ENCODE measurements around the gene KCNMA1.

Gene KCNMA1

DNA sequence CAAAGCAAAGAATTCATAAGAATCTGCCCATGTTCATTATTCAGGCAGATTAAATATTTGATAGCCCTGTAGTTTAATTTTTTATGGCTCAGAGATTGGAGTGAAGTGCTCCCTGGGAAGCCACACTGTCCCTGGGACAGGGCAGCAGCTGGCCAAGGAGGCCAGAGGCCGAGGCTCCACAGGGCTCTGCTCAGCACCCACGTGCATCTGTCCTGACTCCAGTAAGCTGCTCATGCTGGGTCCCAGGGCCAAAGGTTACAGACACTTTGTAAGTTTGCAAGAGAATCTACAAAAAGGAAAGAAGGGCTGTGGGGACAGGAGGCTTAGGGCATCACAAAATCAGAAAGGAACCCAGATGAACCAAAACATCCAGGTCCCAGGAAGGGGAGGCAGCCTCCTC, 155.5 kb downstream of the KCNMA1 start:
- H3K4me1 ChIP-seq (ENCODE audit: control insufficient read depth, insufficient read depth, low read length, poor library complexity, severe bottlenecking) = peaks cover 26% of the 10 kb centered on the region
- WGBS, 2 experiments (ENCODE audit: insufficient coverage in 2 of 2) = 70 to 82% methylated on average over 2 of the region's 2 CpGs
- no peaks in the 10 kb centered on the region for H3K9me3 ChIP-seq (ENCODE audit: control insufficient read depth, low read length)
- H3K27ac ChIP-seq (ENCODE audit: low read depth, low read length, severe bottlenecking) = no peak overlapping the region
- no peak overlapping the region for H3K4me3 ChIP-seq (ENCODE audit: extremely low read depth, insufficient read depth, low read length, poor library complexity, severe bottlenecking)
- no peaks in the 10 kb centered on the region for H3K36me3 ChIP-seq (ENCODE audit: control insufficient read depth, insufficient read depth, low read length)

DNA sequence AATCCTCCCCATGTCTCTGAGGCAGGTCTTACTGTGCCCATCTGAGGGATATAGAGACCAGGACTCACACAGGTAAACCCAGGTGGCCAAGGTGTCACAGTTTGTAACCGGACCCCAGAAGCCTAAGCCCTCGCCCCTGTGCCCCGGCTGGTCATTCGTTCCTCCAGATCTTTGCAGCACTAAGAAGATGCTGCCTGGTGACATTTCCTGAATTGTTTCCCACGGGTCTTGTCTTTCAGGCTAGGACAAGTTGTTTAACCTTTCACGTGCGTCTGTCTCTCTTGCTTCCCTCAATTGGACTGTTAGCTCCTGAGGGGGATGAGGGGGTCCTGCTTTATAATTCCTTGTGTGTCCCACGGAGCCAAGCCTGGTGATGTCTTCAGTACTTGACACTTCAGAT, 158.0 kb downstream of the KCNMA1 start:
- Histone ChIP-seq H3K9me3 (ENCODE audit: control insufficient read depth, low read length) (no peaks in the 10 kb centered on the region), H3K36me3 (ENCODE audit: control insufficient read depth, insufficient read depth, low read length) (no peaks in the 10 kb centered on the region), H3K4me3 (ENCODE audit: extremely low read depth, insufficient read depth, low read length, poor library complexity, severe bottlenecking) (no peak overlapping the region), H3K4me1 (ENCODE audit: control insufficient read depth, insufficient read depth, low read length, poor library complexity, severe bottlenecking) (peaks cover 26% of the 10 kb centered on the region), H3K27ac (ENCODE audit: low read depth, low read length, severe bottlenecking) (no peak overlapping the region)
- WGBS, 2 experiments (ENCODE audit: insufficient coverage in 2 of 2) = 87 to 91% methylated on average over 7 to 8 of the region's 8 CpGs

DNA sequence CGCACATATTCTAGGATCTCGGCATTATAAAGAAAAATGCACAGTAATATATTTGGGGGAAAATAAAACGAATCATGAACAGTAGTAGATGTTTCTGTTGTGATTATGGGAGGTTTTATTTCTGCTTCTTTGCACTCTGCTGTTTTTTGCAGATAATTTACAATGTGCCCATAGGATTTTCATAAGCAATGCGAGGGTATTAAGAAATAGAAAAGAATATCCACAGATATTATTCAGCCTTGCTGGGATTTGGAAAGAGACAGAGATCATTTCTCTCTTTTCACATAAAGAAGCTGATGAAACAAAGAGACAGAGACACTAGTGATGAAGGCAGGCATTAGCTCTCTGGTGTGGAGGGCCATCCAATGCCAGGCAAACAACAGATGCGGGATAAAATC, 158.6 kb downstream of the KCNMA1 start:
- H3K4me1 ChIP-seq (ENCODE audit: control insufficient read depth, insufficient read depth, low read length, poor library complexity, severe bottlenecking) = peaks cover 26% of the 10 kb centered on the region
- WGBS, 2 experiments (ENCODE audit: insufficient coverage in 2 of 2) = 82 to 100% methylated on average over 1 to 3 of the region's 5 CpGs
- H3K4me3 ChIP-seq (ENCODE audit: extremely low read depth, insufficient read depth, low read length, poor library complexity, severe bottlenecking) = no peak overlapping the region
- no peak overlapping the region for H3K27ac ChIP-seq (ENCODE audit: low read depth, low read length, severe bottlenecking)
- no peaks in the 10 kb centered on the region for H3K9me3 ChIP-seq (ENCODE audit: control insufficient read depth, low read length)
- no peaks in the 10 kb centered on the region for H3K36me3 ChIP-seq (ENCODE audit: control insufficient read depth, insufficient read depth, low read length)

DNA sequence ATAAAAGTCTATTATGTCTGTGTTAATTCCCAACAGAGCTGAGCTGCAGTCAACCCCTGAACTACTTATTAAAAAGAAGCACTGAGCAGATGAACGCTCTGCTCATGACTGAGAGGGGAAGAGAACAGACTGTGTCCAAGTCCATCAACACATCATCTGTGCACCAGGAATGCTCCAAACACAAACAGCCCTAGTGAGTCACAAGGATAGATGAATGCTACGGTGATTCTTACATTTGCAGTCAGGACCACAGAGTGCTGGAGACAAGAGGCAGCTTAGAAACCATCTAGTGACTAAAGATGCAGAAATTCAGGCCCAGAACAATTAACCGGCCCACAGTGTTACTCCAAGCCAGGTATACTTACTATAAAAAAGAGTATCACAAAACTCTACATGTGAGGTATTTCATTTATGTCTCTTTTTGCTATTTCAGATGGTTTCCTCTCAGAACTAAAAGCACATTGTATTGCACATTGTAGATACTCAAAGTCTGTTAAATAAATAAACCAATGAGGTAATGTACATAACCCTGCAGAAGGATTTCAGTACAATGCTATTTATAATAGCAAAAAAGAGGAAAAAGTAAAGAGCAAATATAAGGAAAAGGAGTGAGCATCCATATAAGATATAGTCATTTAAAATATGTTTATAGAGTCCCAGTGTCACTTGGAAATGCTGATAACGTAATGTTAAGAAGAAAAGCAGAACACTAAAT, 159.2 kb downstream of the KCNMA1 start:
- Histone ChIP-seq H3K4me1 (ENCODE audit: control insufficient read depth, insufficient read depth, low read length, poor library complexity, severe bottlenecking) (peaks cover 26% of the 10 kb centered on the region), H3K4me3 (ENCODE audit: extremely low read depth, insufficient read depth, low read length, poor library complexity, severe bottlenecking) (no peak overlapping the region), H3K27ac (ENCODE audit: low read depth, low read length, severe bottlenecking) (no peak overlapping the region), H3K36me3 (ENCODE audit: control insufficient read depth, insufficient read depth, low read length) (no peaks in the 10 kb centered on the region), H3K9me3 (ENCODE audit: control insufficient read depth, low read length) (no peaks in the 10 kb centered on the region)
- 58 to 81% methylated on average over 2 to 3 of the region's 4 CpGs for WGBS, 2 experiments (ENCODE audit: insufficient coverage in 2 of 2)

DNA sequence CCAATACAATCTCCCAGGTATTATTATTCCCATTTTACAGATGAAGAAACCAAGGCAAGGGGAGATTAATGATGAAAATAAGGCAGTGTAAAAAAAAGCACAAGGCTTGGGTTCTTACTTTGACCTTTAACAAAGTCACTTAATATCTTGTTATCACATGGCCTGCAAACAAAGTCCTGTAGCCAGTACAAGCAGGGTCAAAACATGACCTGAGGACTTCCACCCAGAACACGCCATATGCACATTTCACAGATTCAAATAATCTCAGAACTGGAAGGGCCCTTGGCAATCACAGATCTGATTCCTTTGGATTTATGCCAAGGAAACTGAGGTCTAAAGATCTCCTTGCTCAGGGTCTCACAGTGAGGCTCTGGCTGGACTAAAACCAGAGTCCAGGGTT, 162.1 kb downstream of the KCNMA1 start:
- H3K27ac ChIP-seq (ENCODE audit: low read depth, low read length, severe bottlenecking) = no peak overlapping the region
- H3K4me3 ChIP-seq (ENCODE audit: extremely low read depth, insufficient read depth, low read length, poor library complexity, severe bottlenecking) = no peak overlapping the region
- H3K4me1 ChIP-seq (ENCODE audit: control insufficient read depth, insufficient read depth, low read length, poor library complexity, severe bottlenecking) = peaks cover 26% of the 10 kb centered on the region
- WGBS, 2 experiments (ENCODE audit: insufficient coverage in 2 of 2) = 100% methylated on average over 1 of the region's 1 CpG; no CpG with 5 or more reads in 1 of the 2 experiments
- no peaks in the 10 kb centered on the region for H3K36me3 ChIP-seq (ENCODE audit: control insufficient read depth, insufficient read depth, low read length)
- no peaks in the 10 kb centered on the region for H3K9me3 ChIP-seq (ENCODE audit: control insufficient read depth, low read length)

DNA sequence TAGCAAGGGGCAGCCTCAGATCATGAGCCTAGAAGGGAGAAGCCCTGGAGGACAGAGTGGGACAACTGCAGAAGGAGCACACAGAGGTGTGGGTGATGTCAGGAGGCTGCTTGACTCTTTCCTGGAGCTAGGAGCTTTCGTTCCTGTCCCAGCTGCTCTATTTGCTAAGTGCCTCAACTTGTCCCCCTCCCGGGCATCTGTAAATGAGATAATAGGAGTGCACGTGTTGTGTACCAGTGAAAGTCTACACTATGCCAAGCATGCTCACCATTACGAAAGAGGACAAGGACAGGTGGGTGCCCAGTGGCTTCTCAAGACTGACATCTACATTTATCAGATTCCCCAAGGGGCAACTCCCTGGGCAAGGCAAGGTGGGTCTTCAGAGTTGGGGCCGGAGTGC, 162.7 kb downstream of the KCNMA1 start:
- Histone ChIP-seq H3K4me1 (ENCODE audit: control insufficient read depth, insufficient read depth, low read length, poor library complexity, severe bottlenecking) (peaks cover 26% of the 10 kb centered on the region), H3K4me3 (ENCODE audit: extremely low read depth, insufficient read depth, low read length, poor library complexity, severe bottlenecking) (no peak overlapping the region), H3K9me3 (ENCODE audit: control insufficient read depth, low read length) (no peaks in the 10 kb centered on the region), H3K36me3 (ENCODE audit: control insufficient read depth, insufficient read depth, low read length) (no peaks in the 10 kb centered on the region), H3K27ac (ENCODE audit: low read depth, low read length, severe bottlenecking) (no peak overlapping the region)
- WGBS, 2 experiments (ENCODE audit: insufficient coverage in 2 of 2) = 92 to 97% methylated on average over 2 to 4 of the region's 5 CpGs

DNA sequence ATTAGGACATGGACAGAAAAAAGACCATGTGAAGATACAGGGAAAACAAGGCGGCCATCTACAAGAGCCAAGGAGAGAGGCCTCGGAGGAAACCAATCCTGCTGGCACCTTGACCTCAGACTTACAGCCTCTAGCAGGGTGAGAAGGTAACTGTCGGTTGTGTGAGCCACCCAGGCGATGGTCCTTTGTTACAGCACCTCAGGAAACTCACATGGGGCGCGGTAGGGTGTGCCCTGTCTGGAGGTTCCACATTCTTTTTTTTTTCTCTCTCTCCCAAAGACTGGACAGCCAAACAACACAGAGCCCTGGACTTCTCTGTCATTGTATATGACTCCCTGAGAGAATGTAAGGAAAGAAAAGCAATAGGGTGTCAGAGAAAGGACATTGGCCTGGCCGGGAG, 163.2 kb downstream of the KCNMA1 start:
- peaks cover 22% of the 10 kb centered on the region for H3K4me1 ChIP-seq (ENCODE audit: control insufficient read depth, insufficient read depth, low read length, poor library complexity, severe bottlenecking)
- no peak overlapping the region for H3K27ac ChIP-seq (ENCODE audit: low read depth, low read length, severe bottlenecking)
- no peaks in the 10 kb centered on the region for H3K9me3 ChIP-seq (ENCODE audit: control insufficient read depth, low read length)
- WGBS, 2 experiments (ENCODE audit: insufficient coverage in 2 of 2) = 89 to 90% methylated on average over 4 to 7 of the region's 7 CpGs
- no peaks in the 10 kb centered on the region for H3K36me3 ChIP-seq (ENCODE audit: control insufficient read depth, insufficient read depth, low read length)
- no peak overlapping the region for H3K4me3 ChIP-seq (ENCODE audit: extremely low read depth, insufficient read depth, low read length, poor library complexity, severe bottlenecking)

DNA sequence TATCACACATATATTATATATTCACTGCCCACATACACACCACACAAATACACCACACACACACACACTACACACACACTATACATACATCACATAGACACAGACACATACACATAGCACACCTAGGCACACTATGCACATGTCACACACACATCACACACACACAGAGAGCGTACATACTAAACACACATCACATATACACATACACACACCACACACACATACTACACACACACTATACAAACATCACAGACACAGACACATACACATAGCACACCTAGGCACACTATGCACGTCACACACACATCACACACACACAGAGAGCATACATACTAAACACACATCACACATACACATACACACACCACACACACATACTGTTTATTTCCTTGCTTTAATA, 165.5 kb downstream of the KCNMA1 start:
- H3K4me3 ChIP-seq (ENCODE audit: extremely low read depth, insufficient read depth, low read length, poor library complexity, severe bottlenecking) = no peak overlapping the region
- H3K36me3 ChIP-seq (ENCODE audit: control insufficient read depth, insufficient read depth, low read length) = no peaks in the 10 kb centered on the region
- H3K9me3 ChIP-seq (ENCODE audit: control insufficient read depth, low read length) = no peaks in the 10 kb centered on the region
- H3K4me1 ChIP-seq (ENCODE audit: control insufficient read depth, insufficient read depth, low read length, poor library complexity, severe bottlenecking) = no peaks in the 10 kb centered on the region
- WGBS, 2 experiments (ENCODE audit: insufficient coverage in 2 of 2) = 89 to 94% methylated on average over 2 of the region's 2 CpGs
- no peak overlapping the region for H3K27ac ChIP-seq (ENCODE audit: low read depth, low read length, severe bottlenecking)

DNA sequence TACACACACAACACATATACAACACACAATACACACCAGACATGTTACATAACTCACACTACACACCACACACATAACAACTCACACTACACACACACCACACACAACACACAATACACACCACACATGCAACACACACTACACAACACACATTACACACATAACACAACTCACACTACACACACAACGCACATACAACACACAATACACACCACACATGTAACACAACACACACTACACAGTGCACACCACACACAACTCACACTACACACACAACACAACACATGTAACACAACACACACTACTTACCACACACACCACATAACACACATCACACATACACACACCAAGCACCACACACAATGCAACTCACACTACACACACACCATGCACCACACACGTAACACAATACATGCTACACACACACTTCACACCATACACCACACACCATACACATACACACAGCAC, 166.5 kb downstream of the KCNMA1 start:
- no peak overlapping the region for H3K4me3 ChIP-seq (ENCODE audit: extremely low read depth, insufficient read depth, low read length, poor library complexity, severe bottlenecking)
- no peaks in the 10 kb centered on the region for H3K4me1 ChIP-seq (ENCODE audit: control insufficient read depth, insufficient read depth, low read length, poor library complexity, severe bottlenecking)
- WGBS, 2 experiments (ENCODE audit: insufficient coverage in 2 of 2) = 78 to 82% methylated on average over 2 of the region's 2 CpGs
- no peak overlapping the region for H3K27ac ChIP-seq (ENCODE audit: low read depth, low read length, severe bottlenecking)
- H3K9me3 ChIP-seq (ENCODE audit: control insufficient read depth, low read length) = no peaks in the 10 kb centered on the region
- H3K36me3 ChIP-seq (ENCODE audit: control insufficient read depth, insufficient read depth, low read length) = no peaks in the 10 kb centered on the region

DNA sequence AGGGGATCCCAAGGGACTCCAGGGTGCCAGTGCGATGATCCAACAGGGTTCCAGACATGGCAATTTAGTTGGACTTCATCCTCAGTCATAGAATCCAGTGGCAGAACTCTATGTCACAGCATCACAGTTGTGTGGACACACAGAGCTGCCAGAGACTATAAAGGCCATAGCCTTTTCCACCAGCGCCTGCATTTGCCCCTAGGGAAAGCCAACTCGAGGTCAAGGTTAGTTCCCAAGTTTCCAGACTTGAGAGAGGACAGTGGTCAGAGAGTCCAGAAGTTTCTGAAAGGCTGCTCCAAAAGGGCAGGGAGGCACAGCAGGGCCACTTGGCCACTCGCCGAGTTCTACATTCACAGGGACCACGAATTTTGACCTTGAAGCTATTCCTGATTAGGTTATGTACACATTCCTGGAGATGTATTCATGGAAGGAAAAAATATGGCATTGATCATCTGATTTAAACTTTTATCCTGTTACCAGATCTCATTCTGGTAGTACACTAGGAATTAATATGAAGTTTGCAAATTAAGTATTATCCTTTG, 170.1 kb downstream of the KCNMA1 start:
- WGBS, 2 experiments (ENCODE audit: insufficient coverage in 2 of 2) = 91 to 94% methylated on average over 6 of the region's 6 CpGs
- Histone ChIP-seq H3K36me3 (ENCODE audit: control insufficient read depth, insufficient read depth, low read length) (no peaks in the 10 kb centered on the region), H3K4me1 (ENCODE audit: control insufficient read depth, insufficient read depth, low read length, poor library complexity, severe bottlenecking) (peaks cover 15% of the 10 kb centered on the region), H3K9me3 (ENCODE audit: control insufficient read depth, low read length) (no peaks in the 10 kb centered on the region), H3K27ac (ENCODE audit: low read depth, low read length, severe bottlenecking) (no peak overlapping the region), H3K4me3 (ENCODE audit: extremely low read depth, insufficient read depth, low read length, poor library complexity, severe bottlenecking) (no peak overlapping the region)

All from mesodermal cell (in vitro differentiated cells).